ENCODE measurements around the gene GRM8.

DNA sequence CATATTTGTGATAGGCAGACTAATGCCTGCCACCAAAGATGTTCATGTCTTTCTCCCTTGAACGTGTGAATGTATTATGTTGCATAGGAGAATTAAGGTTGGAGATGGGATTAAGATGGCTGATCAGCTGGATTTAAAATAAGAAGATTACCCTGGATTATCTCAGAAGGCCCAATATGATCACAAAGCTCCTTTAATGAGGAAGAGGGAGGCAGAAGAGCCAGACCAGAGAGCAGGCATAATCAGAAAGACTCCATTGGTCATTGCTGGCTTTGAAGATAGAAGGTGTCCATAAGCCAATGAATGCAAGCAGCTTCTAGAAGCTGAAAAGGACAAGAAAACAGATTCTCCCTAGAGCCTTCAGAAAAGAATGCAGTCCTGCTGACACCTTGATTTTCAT lies 410.3 kb downstream of the GRM8 start:
- TF ChIP-seq, protein P1, sequence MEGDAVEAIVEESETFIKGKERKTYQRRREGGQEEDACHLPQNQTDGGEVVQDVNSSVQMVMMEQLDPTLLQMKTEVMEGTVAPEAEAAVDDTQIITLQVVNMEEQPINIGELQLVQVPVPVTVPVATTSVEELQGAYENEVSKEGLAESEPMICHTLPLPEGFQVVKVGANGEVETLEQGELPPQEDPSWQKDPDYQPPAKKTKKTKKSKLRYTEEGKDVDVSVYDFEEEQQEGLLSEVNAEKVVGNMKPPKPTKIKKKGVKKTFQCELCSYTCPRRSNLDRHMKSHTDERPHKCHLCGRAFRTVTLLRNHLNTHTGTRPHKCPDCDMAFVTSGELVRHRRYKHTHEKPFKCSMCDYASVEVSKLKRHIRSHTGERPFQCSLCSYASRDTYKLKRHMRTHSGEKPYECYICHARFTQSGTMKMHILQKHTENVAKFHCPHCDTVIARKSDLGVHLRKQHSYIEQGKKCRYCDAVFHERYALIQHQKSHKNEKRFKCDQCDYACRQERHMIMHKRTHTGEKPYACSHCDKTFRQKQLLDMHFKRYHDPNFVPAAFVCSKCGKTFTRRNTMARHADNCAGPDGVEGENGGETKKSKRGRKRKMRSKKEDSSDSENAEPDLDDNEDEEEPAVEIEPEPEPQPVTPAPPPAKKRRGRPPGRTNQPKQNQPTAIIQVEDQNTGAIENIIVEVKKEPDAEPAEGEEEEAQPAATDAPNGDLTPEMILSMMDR (conservative IDR thresholded peaks at IDR 0.05; ENCODE audit: low read depth, low read length): no peak
- TF ChIP-seq EZH2 (IDR thresholded peaks at IDR 0.05; ENCODE audit: low read length, unreplicated experiment) (no peak), EZH2phosphoT487 (IDR thresholded peaks at IDR 0.05; ENCODE audit: borderline replicate concordance, low read length) (no peak)

Data from PC-3 (cell line).